SK-N-SH (cell line): ENCODE measurements around the gene SCRN1. TPM values are rescaled to one million over a fixed set of nuclear protein-coding genes. Genes with fewer than 3 reads are reported as not detected.

Experiments used
- CHD2 ChIP-seq: fragments of 150-350 bp; IDR thresholded peaks from 2 replicates; pipeline ENCODE4 v1.6.1; 2018; ENCODE audit warnings: low read length; ENCODE audit not compliant: partially characterized antibody
- ELF1 ChIP-seq: IDR thresholded peaks from 2 replicates; pipeline ENCODE4 v1.4.0; 2012
- EP300 ChIP-seq, 2 experiments: IDR thresholded peaks; 2 replicates each; pipeline versions ENCODE4 v1.4.0 to v1.6.1; 2012; ENCODE audit warnings: borderline replicate concordance in 1 of 2, low read depth in 1 of 2, low read length in 1 of 2
- GABPA ChIP-seq: IDR thresholded peaks from 2 replicates; pipeline ENCODE4 v1.4.0; 2012; ENCODE audit warnings: low read depth, mild to moderate bottlenecking
- GATA2 ChIP-seq: sonication (generic); formaldehyde crosslinking; IDR thresholded peaks from 2 replicates; pipeline ENCODE4 v1.5.0; 2020; ENCODE audit warnings: mild to moderate bottlenecking, missing genetic modification reagents
- RFX5 ChIP-seq: IDR thresholded peaks from 2 replicates; pipeline ENCODE4 v1.6.1; 2012; ENCODE audit warnings: mild to moderate bottlenecking, improper control_type of control experiment, low read length
- RXRA ChIP-seq: IDR thresholded peaks from 2 replicates; pipeline ENCODE4 v1.4.0; 2012; ENCODE audit warnings: low read depth, mild to moderate bottlenecking, borderline replicate concordance
- SIN3A ChIP-seq: IDR thresholded peaks from 2 replicates; pipeline ENCODE4 v1.6.1; 2012; ENCODE audit warnings: low read depth, mild to moderate bottlenecking, low read length, moderate library complexity, borderline replicate concordance
- SMC3 ChIP-seq: IDR thresholded peaks from 2 replicates; pipeline ENCODE4 v1.6.1; 2012; ENCODE audit warnings: low read depth, low read length, improper control_type of control experiment
- TCF12 ChIP-seq: IDR thresholded peaks from 2 replicates; pipeline ENCODE4 v1.4.0; 2012
- TEAD4 ChIP-seq: IDR thresholded peaks from 2 replicates; pipeline ENCODE4 v1.4.0; 2012; ENCODE audit warnings: mild to moderate bottlenecking, borderline replicate concordance; ENCODE audit not compliant: insufficient read depth
- YY1 ChIP-seq: IDR thresholded peaks from 2 replicates; pipeline ENCODE4 v1.4.0; 2012; ENCODE audit warnings: low read depth, mild to moderate bottlenecking
- polyA plus RNA-seq, 3 experiments: library from polyadenylated mRNA; depleted of rRNA; stranded (reverse); fragments of >200 nt; gene quantifications; 2 replicates each; pipeline ENCODE4 v1.2.3, GENCODE V29; 2012
- TF ChIP-seq, protein P1 (sequence below): fragments of 200-600 bp; sonication (generic); IDR thresholded peaks from 2 replicates; pipeline ENCODE4 v1.6.1; 2017; ENCODE audit warnings: antibody characterized with exemption, mild to moderate bottlenecking, moderate library complexity
- TF ChIP-seq, protein P2 (sequence below): IDR thresholded peaks from 2 replicates; pipeline ENCODE4; 2012
- TF ChIP-seq, protein P3 (sequence below): fragments of 150-350 bp; IDR thresholded peaks from 2 replicates; pipeline ENCODE4 v1.6.1; 2016; ENCODE audit warnings: mild to moderate bottlenecking, low read depth, low read length
- TF ChIP-seq, protein P4 (sequence below): fragments of 150-350 bp; IDR thresholded peaks from 2 replicates; pipeline ENCODE4 v1.6.1; 2017; ENCODE audit warnings: antibody characterized with exemption, low read length, low read depth, borderline replicate concordance
- TF ChIP-seq, protein P5 (sequence below): IDR thresholded peaks from 2 replicates; pipeline ENCODE4 v1.4.0; 2012; ENCODE audit warnings: low read depth, borderline replicate concordance
- TF ChIP-seq, protein P6 (sequence below): IDR thresholded peaks from 2 replicates; pipeline ENCODE4 v1.4.0; 2012; ENCODE audit warnings: low read depth, borderline replicate concordance

SCRN1 gene
- polyA plus RNA-seq, 1 of the 3 experiments (the other 2 are of a cell fraction) = 64.3 TPM

DNA sequence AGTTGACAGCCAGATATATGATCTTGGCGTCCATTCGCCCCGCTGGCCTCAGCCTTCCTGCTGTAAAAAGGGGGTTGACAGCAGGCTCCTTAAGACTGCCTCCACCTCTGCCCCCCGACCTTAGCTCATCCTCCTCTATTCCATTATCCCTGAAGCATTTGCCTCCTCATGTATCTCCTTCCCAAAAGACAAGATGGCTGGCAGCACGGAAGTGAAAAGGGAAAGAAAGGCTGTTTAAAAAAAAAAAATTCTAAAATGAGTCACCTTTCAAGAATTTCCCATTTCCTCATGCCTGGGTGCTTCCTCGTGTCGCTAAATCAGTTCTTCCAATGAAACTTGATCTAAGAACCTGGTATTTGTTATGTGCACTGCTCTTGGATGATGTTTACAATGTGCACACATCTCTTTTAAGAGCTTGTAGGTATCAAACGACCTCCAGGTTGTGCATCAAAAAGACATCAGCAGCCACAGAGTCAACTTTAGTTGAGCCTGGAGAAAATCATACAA, 1.7 kb downstream of the SCRN1 start (continued):
- no peak for TF ChIP-seq GATA2 (CRISPR knock-in tag)
- no peak for TF ChIP-seq RXRA
- peak; percentile 88 for TF ChIP-seq ELF1
- TF ChIP-seq TEAD4 = peak; percentile 85; the same call in 1 of the 2 replicates
- no peak for TF ChIP-seq SMC3
- TF ChIP-seq, protein P1, sequence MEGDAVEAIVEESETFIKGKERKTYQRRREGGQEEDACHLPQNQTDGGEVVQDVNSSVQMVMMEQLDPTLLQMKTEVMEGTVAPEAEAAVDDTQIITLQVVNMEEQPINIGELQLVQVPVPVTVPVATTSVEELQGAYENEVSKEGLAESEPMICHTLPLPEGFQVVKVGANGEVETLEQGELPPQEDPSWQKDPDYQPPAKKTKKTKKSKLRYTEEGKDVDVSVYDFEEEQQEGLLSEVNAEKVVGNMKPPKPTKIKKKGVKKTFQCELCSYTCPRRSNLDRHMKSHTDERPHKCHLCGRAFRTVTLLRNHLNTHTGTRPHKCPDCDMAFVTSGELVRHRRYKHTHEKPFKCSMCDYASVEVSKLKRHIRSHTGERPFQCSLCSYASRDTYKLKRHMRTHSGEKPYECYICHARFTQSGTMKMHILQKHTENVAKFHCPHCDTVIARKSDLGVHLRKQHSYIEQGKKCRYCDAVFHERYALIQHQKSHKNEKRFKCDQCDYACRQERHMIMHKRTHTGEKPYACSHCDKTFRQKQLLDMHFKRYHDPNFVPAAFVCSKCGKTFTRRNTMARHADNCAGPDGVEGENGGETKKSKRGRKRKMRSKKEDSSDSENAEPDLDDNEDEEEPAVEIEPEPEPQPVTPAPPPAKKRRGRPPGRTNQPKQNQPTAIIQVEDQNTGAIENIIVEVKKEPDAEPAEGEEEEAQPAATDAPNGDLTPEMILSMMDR = no peak
- TF ChIP-seq SIN3A = peak; percentile 52; the same call in 1 of the 2 replicates
- TF ChIP-seq, protein P2, sequence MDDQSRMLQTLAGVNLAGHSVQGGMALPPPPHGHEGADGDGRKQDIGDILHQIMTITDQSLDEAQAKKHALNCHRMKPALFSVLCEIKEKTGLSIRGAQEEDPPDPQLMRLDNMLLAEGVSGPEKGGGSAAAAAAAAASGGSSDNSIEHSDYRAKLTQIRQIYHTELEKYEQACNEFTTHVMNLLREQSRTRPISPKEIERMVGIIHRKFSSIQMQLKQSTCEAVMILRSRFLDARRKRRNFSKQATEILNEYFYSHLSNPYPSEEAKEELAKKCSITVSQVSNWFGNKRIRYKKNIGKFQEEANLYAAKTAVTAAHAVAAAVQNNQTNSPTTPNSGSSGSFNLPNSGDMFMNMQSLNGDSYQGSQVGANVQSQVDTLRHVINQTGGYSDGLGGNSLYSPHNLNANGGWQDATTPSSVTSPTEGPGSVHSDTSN = 0 out of 2 replicates have a peak, but pooled peaks have one; percentile 28
- TF ChIP-seq RFX5 = no peak
- TF ChIP-seq, protein P3, sequence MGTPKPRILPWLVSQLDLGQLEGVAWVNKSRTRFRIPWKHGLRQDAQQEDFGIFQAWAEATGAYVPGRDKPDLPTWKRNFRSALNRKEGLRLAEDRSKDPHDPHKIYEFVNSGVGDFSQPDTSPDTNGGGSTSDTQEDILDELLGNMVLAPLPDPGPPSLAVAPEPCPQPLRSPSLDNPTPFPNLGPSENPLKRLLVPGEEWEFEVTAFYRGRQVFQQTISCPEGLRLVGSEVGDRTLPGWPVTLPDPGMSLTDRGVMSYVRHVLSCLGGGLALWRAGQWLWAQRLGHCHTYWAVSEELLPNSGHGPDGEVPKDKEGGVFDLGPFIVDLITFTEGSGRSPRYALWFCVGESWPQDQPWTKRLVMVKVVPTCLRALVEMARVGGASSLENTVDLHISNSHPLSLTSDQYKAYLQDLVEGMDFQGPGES = no peak
- peak in 1 of 2 experiments; percentile 55; a peak in 1 of 4 replicates for TF ChIP-seq EP300 (IDR thresholded peaks at IDR 0.05; ENCODE audit: borderline replicate concordance in 1 of 2, low read depth in 1 of 2, low read length in 1 of 2)
- no peak for TF ChIP-seq CHD2
- peak; percentile 69 for TF ChIP-seq TCF12
- TF ChIP-seq, protein P4, sequence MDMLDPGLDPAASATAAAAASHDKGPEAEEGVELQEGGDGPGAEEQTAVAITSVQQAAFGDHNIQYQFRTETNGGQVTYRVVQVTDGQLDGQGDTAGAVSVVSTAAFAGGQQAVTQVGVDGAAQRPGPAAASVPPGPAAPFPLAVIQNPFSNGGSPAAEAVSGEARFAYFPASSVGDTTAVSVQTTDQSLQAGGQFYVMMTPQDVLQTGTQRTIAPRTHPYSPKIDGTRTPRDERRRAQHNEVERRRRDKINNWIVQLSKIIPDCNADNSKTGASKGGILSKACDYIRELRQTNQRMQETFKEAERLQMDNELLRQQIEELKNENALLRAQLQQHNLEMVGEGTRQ = no peak
- peak; percentile 88 for TF ChIP-seq YY1
- TF ChIP-seq, protein P5, sequence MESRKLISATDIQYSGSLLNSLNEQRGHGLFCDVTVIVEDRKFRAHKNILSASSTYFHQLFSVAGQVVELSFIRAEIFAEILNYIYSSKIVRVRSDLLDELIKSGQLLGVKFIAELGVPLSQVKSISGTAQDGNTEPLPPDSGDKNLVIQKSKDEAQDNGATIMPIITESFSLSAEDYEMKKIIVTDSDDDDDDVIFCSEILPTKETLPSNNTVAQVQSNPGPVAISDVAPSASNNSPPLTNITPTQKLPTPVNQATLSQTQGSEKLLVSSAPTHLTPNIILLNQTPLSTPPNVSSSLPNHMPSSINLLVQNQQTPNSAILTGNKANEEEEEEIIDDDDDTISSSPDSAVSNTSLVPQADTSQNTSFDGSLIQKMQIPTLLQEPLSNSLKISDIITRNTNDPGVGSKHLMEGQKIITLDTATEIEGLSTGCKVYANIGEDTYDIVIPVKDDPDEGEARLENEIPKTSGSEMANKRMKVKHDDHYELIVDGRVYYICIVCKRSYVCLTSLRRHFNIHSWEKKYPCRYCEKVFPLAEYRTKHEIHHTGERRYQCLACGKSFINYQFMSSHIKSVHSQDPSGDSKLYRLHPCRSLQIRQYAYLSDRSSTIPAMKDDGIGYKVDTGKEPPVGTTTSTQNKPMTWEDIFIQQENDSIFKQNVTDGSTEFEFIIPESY = no peak; the same call in 1 of the 2 replicates
- peak; percentile 43 for TF ChIP-seq GABPA
- TF ChIP-seq, protein P6, sequence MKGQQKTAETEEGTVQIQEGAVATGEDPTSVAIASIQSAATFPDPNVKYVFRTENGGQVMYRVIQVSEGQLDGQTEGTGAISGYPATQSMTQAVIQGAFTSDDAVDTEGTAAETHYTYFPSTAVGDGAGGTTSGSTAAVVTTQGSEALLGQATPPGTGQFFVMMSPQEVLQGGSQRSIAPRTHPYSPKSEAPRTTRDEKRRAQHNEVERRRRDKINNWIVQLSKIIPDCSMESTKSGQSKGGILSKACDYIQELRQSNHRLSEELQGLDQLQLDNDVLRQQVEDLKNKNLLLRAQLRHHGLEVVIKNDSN = no peak
